Activated gamma-delta T cell treated with anti-CD3 and anti-CD28 coated beads, Interleukin-2, amount 50 U/mL, for 16 hours (primary cell): ENCODE results near the gene C20orf144.

Source experiments
- DNase-seq: peaks from one replicate; pipeline ENCODE4 v3.0.0-alpha.2; 2020; ENCODE audit warnings: low read depth

Gene C20orf144

GRCh38 chr20:33664762-33665144 lies 2.6 kb downstream of the C20orf144 start:
- DNase-seq = no peak

GRCh38 chr20:33666293-33667244 lies 4.4 kb downstream of the C20orf144 start, which contains the start of gene ACTL10:
Gene ACTL10, plus strand, starts transcription at chr20:33666943. Its CDS starts 555 bp downstream, at chr20:33667498.
- peak; percentile 67 for DNase-seq

GRCh38 chr20:33667245-33667675 lies 5.1 kb downstream of the C20orf144 start:
- peak; percentile 14 for DNase-seq

- peak; percentile 60 for DNase-seq
These were observed 5.7 kb downstream of the C20orf144 start for GRCh38 chr20:33667676-33668465.

GRCh38 chr20:33668466-33669155 lies 6.5 kb downstream of the C20orf144 start:
- no peak for DNase-seq

- DNase-seq = no peak
These were observed 7.1 kb downstream of the C20orf144 start for GRCh38 chr20:33669224-33669623.

- DNase-seq = no peak
These were observed 7.9 kb downstream of the C20orf144 start for GRCh38 chr20:33669873-33670640.

GRCh38 chr20:33670715-33671499 lies 8.8 kb downstream of the C20orf144 start:
- DNase-seq = no peak

GRCh38 chr20:33671573-33672288 lies 9.6 kb downstream of the C20orf144 start:
- no peak for DNase-seq

GRCh38 chr20:33672426-33673113 lies 10.4 kb downstream of the C20orf144 start:
- DNase-seq = no peak

- DNase-seq = no peak
These were observed 10.9 kb downstream of the C20orf144 start for GRCh38 chr20:33673114-33673409.

- no peak for DNase-seq
These were observed 11.5 kb downstream of the C20orf144 start for GRCh38 chr20:33673410-33674293.

- peak; percentile 38 for DNase-seq
These were observed 12.4 kb downstream of the C20orf144 start, which contains the start of gene NECAB3 for GRCh38 chr20:33674294-33675135. Gene NECAB3, minus strand, starts transcription at chr20:33674428. Its CDS starts 76 bp downstream, at chr20:33674352.

GRCh38 chr20:33675136-33675959 lies 13.2 kb downstream of the C20orf144 start:
- DNase-seq = no peak

- DNase-seq = no peak
These were observed 14.0 kb downstream of the C20orf144 start for GRCh38 chr20:33676121-33676520.
